ENCODE data around the gene ZNF541. TPM values are rescaled to one million over a fixed set of nuclear protein-coding genes. Genes with fewer than 3 reads are reported as not detected.

Gene ZNF541
- total RNA-seq, 2 donors from 2014 or later, result not detected

- Histone ChIP-seq H3K9me3 (peaks cover 3% of the 10 kb centered on the region), H3K4me1 (ENCODE audit: control insufficient read depth in 1 of 2, low read depth in 2 of 2) (no peaks in the 10 kb centered on the region), H3K27ac (no peak overlapping the region), H3K36me3 (no peaks in the 10 kb centered on the region), H3K4me3 (peak overlapping the region; percentile 32), H3K27me3 (replicated peaks; ENCODE audit: insufficient read depth) (no peaks in the 10 kb centered on the region)
- TF ChIP-seq, protein P1, sequence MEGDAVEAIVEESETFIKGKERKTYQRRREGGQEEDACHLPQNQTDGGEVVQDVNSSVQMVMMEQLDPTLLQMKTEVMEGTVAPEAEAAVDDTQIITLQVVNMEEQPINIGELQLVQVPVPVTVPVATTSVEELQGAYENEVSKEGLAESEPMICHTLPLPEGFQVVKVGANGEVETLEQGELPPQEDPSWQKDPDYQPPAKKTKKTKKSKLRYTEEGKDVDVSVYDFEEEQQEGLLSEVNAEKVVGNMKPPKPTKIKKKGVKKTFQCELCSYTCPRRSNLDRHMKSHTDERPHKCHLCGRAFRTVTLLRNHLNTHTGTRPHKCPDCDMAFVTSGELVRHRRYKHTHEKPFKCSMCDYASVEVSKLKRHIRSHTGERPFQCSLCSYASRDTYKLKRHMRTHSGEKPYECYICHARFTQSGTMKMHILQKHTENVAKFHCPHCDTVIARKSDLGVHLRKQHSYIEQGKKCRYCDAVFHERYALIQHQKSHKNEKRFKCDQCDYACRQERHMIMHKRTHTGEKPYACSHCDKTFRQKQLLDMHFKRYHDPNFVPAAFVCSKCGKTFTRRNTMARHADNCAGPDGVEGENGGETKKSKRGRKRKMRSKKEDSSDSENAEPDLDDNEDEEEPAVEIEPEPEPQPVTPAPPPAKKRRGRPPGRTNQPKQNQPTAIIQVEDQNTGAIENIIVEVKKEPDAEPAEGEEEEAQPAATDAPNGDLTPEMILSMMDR (IDR thresholded peaks at IDR 0.05), result no peak
- DNase-seq (ENCODE audit: low spot score) (no peak), ATAC-seq (ENCODE audit: insufficient number of reproducible peaks, low FRiP score, low read depth) (no peak)
Observed at GRCh38 chr19:47582320-47582909, 9.5 kb upstream of the ZNF541 start.

DNA sequence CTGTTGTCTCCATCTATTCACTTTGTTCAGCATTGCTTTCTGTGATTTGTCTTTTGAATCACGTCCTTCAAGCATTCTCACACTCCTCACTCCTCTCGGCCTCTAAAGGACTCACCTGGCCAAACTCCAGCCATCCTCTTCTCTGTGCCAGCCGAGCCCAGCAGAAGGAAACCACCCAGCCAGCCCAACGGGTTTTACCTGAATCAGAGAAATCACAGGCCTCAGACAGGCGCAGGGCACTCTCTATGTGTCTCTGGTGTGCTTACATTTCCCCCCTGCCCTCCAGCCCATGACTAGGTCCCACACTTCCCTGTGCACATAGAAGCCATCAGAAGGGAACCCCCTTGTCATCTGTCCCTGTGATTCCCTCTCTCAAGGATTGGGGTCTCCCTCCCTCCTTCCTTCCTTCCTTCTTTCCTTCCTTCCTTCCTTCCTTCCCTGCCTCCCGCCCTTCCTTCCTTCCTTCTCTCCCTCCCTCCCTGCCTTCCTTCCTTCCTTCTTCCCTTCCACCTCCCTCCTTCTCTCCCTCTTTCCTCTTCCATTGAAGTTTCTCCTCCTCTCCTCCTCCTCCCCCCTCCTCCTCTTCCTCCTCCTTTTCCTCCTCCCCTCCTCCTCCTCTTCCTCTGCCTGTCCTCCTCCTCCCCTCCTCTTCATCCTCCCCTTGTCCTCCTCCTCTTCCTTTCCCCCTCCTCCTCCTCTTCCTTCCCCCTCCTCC lies 8.8 kb upstream of the ZNF541 start:
- no peak overlapping the region for H3K27ac ChIP-seq
- ATAC-seq (ENCODE audit: insufficient number of reproducible peaks, low FRiP score, low read depth) (no peak), DNase-seq (ENCODE audit: low spot score) (no peak)
- TF ChIP-seq, protein P1 (IDR thresholded peaks at IDR 0.05), result no peak
- H3K9me3 ChIP-seq, result peaks cover 3% of the 10 kb centered on the region
- H3K4me1 ChIP-seq (ENCODE audit: control insufficient read depth in 1 of 2, low read depth in 2 of 2), result no peaks in the 10 kb centered on the region
- H3K27me3 ChIP-seq (replicated peaks; ENCODE audit: insufficient read depth), result no peaks in the 10 kb centered on the region
- H3K36me3 ChIP-seq, result no peaks in the 10 kb centered on the region
- H3K4me3 ChIP-seq, result no peak overlapping the region

DNA sequence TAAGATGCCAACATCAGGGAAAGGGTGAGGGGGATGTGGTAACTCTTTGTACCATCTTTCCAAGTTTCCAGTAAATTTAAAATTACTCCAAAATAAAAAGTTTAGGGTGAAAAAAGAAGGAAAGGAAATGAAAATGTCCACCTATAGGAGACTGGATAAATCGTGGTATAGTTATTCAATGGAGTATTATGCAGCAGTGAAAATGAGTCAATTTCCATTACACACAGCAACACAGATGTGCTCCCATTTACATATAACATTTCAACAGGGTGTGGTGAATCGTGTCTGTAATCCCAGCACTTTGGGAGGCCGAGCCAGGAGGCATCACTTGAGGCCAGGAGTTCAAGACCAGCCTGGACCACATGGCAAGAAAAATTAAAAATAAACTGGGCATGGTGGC lies 7.4 kb upstream of the ZNF541 start:
- TF ChIP-seq, protein P1 (IDR thresholded peaks at IDR 0.05), result no peak
- no peak for ATAC-seq (ENCODE audit: insufficient number of reproducible peaks, low FRiP score, low read depth)
- H3K27me3 ChIP-seq (replicated peaks; ENCODE audit: insufficient read depth), result no peaks in the 10 kb centered on the region

GRCh38 chr19:47572635-47573034 lies 313 bp downstream of the ZNF541 start:
- Histone ChIP-seq H3K9me3 (no peaks in the 10 kb centered on the region), H3K36me3 (no peaks in the 10 kb centered on the region), H3K27me3 (replicated peaks; ENCODE audit: insufficient read depth) (no peaks in the 10 kb centered on the region), H3K4me1 (ENCODE audit: control insufficient read depth in 1 of 2, low read depth in 2 of 2) (peaks cover 0 to 5% of the 10 kb centered on the region in 2 donors), H3K4me3 (peak overlapping the region; percentile 73), H3K27ac (no peak overlapping the region)
- TF ChIP-seq, protein P1 (IDR thresholded peaks at IDR 0.05), result no peak
- DNase-seq (ENCODE audit: low spot score), result no peak
- no peak for ATAC-seq (ENCODE audit: insufficient number of reproducible peaks, low FRiP score, low read depth)

More for the DNA sequence above, 7.4 kb upstream of the ZNF541 start:
- Histone ChIP-seq H3K9me3 (no peaks in the 10 kb centered on the region), H3K4me3 (no peak overlapping the region), H3K27ac (no peak overlapping the region), H3K36me3 (no peaks in the 10 kb centered on the region), H3K4me1 (ENCODE audit: control insufficient read depth in 1 of 2, low read depth in 2 of 2) (no peaks in the 10 kb centered on the region)
- DNase-seq (ENCODE audit: low spot score), result no peak

GRCh38 chr19:47569331-47569730 lies 3.6 kb downstream of the ZNF541 start:
- H3K9me3 ChIP-seq, result no peaks in the 10 kb centered on the region
- no peak overlapping the region for H3K4me3 ChIP-seq
- peaks cover 0 to 5% of the 10 kb centered on the region in 2 donors for H3K4me1 ChIP-seq (ENCODE audit: control insufficient read depth in 1 of 2, low read depth in 2 of 2)
- no peak for ATAC-seq (ENCODE audit: insufficient number of reproducible peaks, low FRiP score, low read depth)
- TF ChIP-seq, protein P1 (IDR thresholded peaks at IDR 0.05), result no peak
- no peak for DNase-seq (ENCODE audit: low spot score)
- H3K36me3 ChIP-seq, result no peaks in the 10 kb centered on the region
- H3K27me3 ChIP-seq (replicated peaks; ENCODE audit: insufficient read depth), result no peaks in the 10 kb centered on the region
- H3K27ac ChIP-seq, result no peak overlapping the region

Measured in thoracic aorta (tissue), 2 donors.